ENCODE measurements around the gene SFRP2. TPM values are rescaled to one million over a fixed set of nuclear protein-coding genes. Genes with fewer than 3 reads are reported as not detected.

SFRP2 gene
- total and polyA plus RNA-seq, 2 donors from 2014 or later, result 4.1 TPM; not detected in 1

- no peak for TF ChIP-seq CTCF (IDR thresholded peaks at IDR 0.05; ENCODE audit: borderline replicate concordance, extremely low read depth, insufficient read depth)
- Histone ChIP-seq H3K9ac (ENCODE audit: low read length in 3 of 3) (no peak overlapping the region), H3K36me3 (ENCODE audit: control insufficient read depth in 2 of 3, insufficient read depth in 3 of 3, low read length in 3 of 3) (no peaks in the 10 kb centered on the region), H3K9me3 (ENCODE audit: control insufficient read depth in 2 of 3, insufficient read depth in 1 of 3, low read length in 3 of 3) (no peaks in the 10 kb centered on the region), H3K27ac (ENCODE audit: low read depth in 2 of 2, low read length in 2 of 2) (no peak overlapping the region), H3K27me3 (ENCODE audit: control insufficient read depth, insufficient read depth, low read length) (peaks cover 19% of the 10 kb centered on the region), H3K4me3 (ENCODE audit: low read length in 3 of 3) (no peak overlapping the region), H3K4me1 (ENCODE audit: control insufficient read depth in 2 of 3, insufficient read depth in 2 of 3, low read depth in 1 of 3, low read length in 3 of 3) (peaks cover 0 to 11% (median 0%) of the 10 kb centered on the region in 3 donors)
- intact Hi-C loops (cut with DNase I), result no loop called here
- DNase-seq, result peak in 2 of 5 donors; percentile 22 to 40
- FAIRE-seq, result no peak
Measured at GRCh38 chr4:153787575-153787974, 1.3 kb downstream of the SFRP2 start.

GRCh38 chr4:153787061-153787560 lies 1.8 kb downstream of the SFRP2 start:
- no peak overlapping the region for H3K9ac ChIP-seq (ENCODE audit: low read length in 3 of 3)
- FAIRE-seq, result no peak
- no peak overlapping the region for H3K27ac ChIP-seq (ENCODE audit: low read depth in 2 of 2, low read length in 2 of 2)
- H3K9me3 ChIP-seq (ENCODE audit: control insufficient read depth in 2 of 3, insufficient read depth in 1 of 3, low read length in 3 of 3), result no peaks in the 10 kb centered on the region
- intact Hi-C loops (cut with DNase I), result no loop called here
- no peak overlapping the region for H3K4me3 ChIP-seq (ENCODE audit: low read length in 3 of 3)
- peaks cover 0 to 9% (median 0%) of the 10 kb centered on the region in 3 donors for H3K4me1 ChIP-seq (ENCODE audit: control insufficient read depth in 2 of 3, insufficient read depth in 2 of 3, low read depth in 1 of 3, low read length in 3 of 3)
- H3K36me3 ChIP-seq (ENCODE audit: control insufficient read depth in 2 of 3, insufficient read depth in 3 of 3, low read length in 3 of 3), result no peaks in the 10 kb centered on the region
- no peak for TF ChIP-seq CTCF (IDR thresholded peaks at IDR 0.05; ENCODE audit: borderline replicate concordance, extremely low read depth, insufficient read depth)
- peaks cover 18% of the 10 kb centered on the region for H3K27me3 ChIP-seq (ENCODE audit: control insufficient read depth, insufficient read depth, low read length)
- no peak for DNase-seq

- Histone ChIP-seq H3K27me3 (ENCODE audit: control insufficient read depth, insufficient read depth, low read length) (peaks cover 12% of the 10 kb centered on the region), H3K4me3 (ENCODE audit: low read length in 3 of 3) (no peak overlapping the region), H3K27ac (ENCODE audit: low read depth in 2 of 2, low read length in 2 of 2) (no peak overlapping the region), H3K36me3 (ENCODE audit: control insufficient read depth in 2 of 3, insufficient read depth in 3 of 3, low read length in 3 of 3) (no peaks in the 10 kb centered on the region), H3K9ac (ENCODE audit: low read length in 3 of 3) (no peak overlapping the region), H3K4me1 (ENCODE audit: control insufficient read depth in 2 of 3, insufficient read depth in 2 of 3, low read depth in 1 of 3, low read length in 3 of 3) (peaks cover 0 to 3% (median 0%) of the 10 kb centered on the region in 3 donors), H3K9me3 (ENCODE audit: control insufficient read depth in 2 of 3, insufficient read depth in 1 of 3, low read length in 3 of 3) (no peaks in the 10 kb centered on the region)
- DNase-seq (peak in 2 of 5 donors; percentile 46 to 60), FAIRE-seq (peak; percentile 77)
- TF ChIP-seq CTCF (IDR thresholded peaks at IDR 0.05; ENCODE audit: borderline replicate concordance, extremely low read depth, insufficient read depth), result no peak
- intact Hi-C loops (cut with DNase I), result no loop called here
Measured at GRCh38 chr4:153785910-153786721, 2.8 kb downstream of the SFRP2 start.

Data from kidney (tissue), 14 donors.